ENCODE data around the gene SLC35A1. TPM values are rescaled to one million over a fixed set of nuclear protein-coding genes. Genes with fewer than 3 reads are reported as not detected.

Gene SLC35A1
- total RNA-seq, 2 donors from 2014 or later = 44.1 to 47.2 TPM

DNA sequence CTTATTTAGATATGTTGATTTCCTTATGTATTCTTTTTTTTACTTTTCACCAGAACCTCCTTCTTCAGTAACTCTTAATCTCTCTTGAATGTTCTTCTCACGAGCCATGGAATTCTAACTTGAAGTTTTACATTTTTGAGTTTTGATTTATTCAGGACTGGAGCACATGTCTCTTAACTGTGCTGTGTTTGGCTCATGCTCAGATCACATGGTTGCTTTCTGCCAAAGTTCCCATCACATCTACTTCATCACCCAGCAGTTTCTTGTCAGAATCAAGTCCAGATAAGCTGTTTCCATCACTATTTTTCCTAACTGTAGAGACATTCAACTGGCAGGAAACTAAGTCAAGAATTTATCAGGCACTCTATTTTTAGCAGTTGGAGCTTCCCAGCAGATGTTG is 31.7 kb downstream of the SLC35A1 start:
- ATAC-seq (no peak), DNase-seq (no peak)
- intact Hi-C loops (cut with DNase I, micrococcal nuclease) = no loop called here

- ATAC-seq = no peak
- intact Hi-C loops (cut with DNase I, micrococcal nuclease) = no loop called here
- no peak for DNase-seq
Observed at GRCh38 chr6:87514831-87515230, 42.1 kb downstream of the SLC35A1 start.

DNA sequence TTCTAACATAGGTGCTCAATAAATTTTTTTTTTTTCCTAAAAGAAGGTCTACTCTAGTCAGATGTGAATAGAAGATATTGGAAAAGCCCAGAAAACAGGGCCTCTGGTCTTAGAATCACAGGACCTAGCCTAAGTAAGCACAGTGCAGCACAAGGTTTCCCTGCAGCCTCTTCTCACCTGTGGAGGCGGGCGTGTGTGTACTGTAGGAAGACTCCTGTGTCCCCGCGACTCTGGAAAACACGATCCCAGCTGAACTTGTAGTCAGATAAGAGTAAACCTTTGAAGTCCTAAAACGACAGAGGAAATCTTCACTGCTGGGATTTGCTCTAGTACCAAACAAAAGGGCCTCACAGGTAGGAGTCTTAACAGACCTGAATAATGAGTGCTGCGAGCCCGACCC is 45.7 kb downstream of the SLC35A1 start:
- DNase-seq (no peak), ATAC-seq (no peak)
- intact Hi-C loops (cut with DNase I, micrococcal nuclease) = no loop called here

- ATAC-seq (no peak), DNase-seq (no peak)
- intact Hi-C loops (cut with DNase I, micrococcal nuclease) = no loop called here
Observed at GRCh38 chr6:87522686-87523085, 49.9 kb downstream of the SLC35A1 start.

- no peak for ATAC-seq
- no peak for DNase-seq
- intact Hi-C loops (cut with DNase I, micrococcal nuclease) = no loop called here
Observed at GRCh38 chr6:87529221-87529620, 56.4 kb downstream of the SLC35A1 start.

- intact Hi-C loops (cut with DNase I, micrococcal nuclease) = no loop called here
- ATAC-seq = no peak
- DNase-seq = no peak
Observed at GRCh38 chr6:87534377-87535047, 61.7 kb downstream of the SLC35A1 start.

DNA sequence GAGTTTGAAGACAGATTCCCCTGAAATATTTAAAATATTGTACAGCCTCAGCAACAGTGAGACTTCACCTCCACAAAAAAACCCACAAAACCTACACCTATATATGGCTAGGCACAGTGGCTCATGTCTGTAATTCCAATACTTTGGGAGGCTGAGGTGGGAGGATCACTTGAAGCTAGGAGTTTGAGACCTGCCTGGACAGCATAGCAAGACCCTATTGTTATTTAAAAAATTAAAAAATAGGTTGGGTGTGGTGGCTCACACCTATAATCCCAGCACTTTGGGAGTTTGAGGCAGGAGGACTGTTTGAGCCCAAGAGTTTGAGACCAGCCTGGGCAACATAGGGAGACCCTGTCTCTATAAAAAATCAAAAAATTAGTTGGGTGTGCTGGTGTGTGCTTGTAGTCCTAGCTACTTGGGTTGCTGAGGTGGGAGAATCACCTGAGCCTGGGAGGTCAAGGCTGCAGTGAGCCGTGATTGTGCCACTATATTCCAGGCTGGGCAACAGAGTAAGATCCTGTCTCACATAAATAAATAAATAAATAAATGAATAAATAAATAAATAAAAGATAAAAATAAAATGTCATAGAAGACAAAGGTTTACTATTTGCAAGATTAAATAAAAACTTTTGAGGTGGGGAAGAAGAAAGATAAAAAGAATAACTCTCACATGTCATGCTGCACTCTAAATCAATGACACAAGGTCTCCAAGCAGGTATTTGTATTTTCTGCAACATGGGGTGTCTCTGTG is 65.9 kb downstream of the SLC35A1 start:
- intact Hi-C loops (cut with DNase I, micrococcal nuclease) = no loop called here
- no peak for ATAC-seq
- DNase-seq = no peak

- ATAC-seq (no peak), DNase-seq (no peak)
- intact Hi-C loops (cut with DNase I, micrococcal nuclease) = no loop called here
Observed at GRCh38 chr6:87539554-87539953, 66.8 kb downstream of the SLC35A1 start.

DNA sequence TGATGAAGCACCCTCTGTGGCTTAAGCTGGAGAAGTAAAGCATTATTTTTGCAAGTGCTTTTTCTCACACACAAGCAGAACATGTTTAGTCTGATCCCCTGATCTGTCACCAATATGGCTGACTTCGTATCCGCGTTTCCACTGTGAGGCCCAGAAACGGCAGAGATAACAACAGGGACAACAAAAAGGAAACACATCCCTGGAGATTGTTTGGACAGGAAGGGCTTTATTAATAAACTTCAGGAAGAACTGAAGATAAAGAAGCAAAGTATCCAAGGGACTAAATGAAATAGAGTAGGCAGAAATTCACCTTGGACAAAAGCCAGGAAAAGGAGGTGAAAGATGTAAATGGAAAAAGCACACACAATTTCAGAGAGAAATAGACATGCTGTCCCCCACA is 67.8 kb downstream of the SLC35A1 start:
- ATAC-seq (no peak), DNase-seq (no peak)
- intact Hi-C loops (cut with DNase I, micrococcal nuclease) = no loop called here

GRCh38 chr6:87541041-87541440 is 68.3 kb downstream of the SLC35A1 start:
- DNase-seq (no peak), ATAC-seq (no peak)
- intact Hi-C loops (cut with DNase I, micrococcal nuclease) = no loop called here

DNA sequence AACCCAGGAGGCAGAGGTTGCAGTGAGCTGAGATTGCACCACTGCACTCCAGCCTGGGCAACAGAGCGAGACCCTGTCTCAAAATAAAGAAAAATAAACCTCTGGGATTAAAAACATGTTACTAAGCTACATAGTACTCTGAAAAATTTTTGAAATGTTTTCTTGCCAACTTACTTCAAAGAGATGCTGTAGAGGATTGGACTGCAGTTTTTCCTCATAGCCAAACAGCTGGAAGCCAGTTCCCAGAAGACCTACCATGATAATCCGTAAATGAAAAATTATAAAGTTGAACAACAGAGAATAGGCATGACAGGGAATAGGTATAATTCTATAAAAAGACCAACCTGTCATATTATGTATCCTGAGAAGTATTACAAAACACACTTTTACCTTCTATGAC is 69.0 kb downstream of the SLC35A1 start:
- ATAC-seq (no peak), DNase-seq (no peak)
- intact Hi-C loops (cut with DNase I, micrococcal nuclease) = no loop called here

DNA sequence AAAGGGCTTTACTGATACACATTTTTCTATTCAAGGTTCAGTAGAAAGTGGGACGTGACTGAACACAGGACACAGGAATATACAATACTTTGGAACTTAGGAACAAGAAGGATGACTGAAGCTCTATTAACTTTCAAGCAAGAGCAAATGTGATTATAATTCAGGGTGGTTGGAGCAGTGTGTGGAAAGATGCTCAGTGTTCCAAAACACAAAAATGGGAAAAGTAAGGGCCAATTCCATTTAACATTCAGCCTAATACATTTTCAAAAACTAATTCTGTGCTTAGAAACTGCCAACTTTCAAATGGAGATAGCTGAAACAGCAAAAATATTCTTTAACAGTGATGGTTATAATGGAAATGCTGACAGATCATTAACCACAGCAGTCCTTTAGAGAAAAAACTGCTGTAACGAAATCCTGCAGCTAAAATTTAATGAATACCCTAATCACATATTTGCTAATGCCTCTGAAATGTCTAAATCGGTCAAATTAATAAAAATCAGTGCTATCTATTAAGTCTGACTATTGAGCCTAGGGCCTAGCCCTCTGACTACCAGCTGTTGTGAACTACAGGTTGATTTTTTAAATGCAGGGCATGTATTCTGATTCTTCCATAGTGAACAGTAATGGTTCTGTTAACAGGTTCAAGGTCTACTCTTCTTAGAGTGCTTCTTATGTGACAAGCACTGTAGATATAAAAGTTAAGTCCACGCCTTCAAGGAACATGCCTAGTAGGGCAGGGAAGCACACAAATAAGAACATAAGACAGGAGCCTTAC is 71.1 kb downstream of the SLC35A1 start:
- DNase-seq (no peak), ATAC-seq (peak; percentile 86)
- intact Hi-C loops (cut with DNase I, micrococcal nuclease) = no loop called here

- intact Hi-C loops (cut with DNase I, micrococcal nuclease) = no loop called here
Observed at GRCh38 chr6:87544474-87544735, 71.6 kb downstream of the SLC35A1 start.

DNA sequence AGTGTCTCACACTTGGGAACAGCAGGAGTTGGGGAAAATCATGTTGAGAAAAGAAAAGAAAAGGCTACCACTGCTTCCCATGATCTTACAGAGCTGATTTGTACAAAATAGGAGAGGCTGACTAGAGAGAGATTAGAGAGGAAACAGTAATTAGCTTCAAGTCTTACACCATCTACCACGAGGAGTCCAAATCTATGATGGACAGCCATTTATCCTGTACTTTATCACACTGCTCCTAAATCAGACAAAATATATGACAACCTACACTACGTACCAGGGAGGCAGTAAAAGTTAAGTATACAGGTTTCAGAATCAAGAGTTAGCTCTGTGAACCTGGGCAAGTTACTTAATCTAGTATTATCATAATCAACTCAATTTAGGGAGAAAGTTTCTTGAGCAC is 79.0 kb downstream of the SLC35A1 start:
- intact Hi-C loops (cut with DNase I, micrococcal nuclease) = no loop called here
- ATAC-seq (no peak), DNase-seq (no peak)

More at GRCh38 chr6:87544474-87544735, 71.6 kb downstream of the SLC35A1 start:
- no peak for ATAC-seq
- no peak for DNase-seq

DNA sequence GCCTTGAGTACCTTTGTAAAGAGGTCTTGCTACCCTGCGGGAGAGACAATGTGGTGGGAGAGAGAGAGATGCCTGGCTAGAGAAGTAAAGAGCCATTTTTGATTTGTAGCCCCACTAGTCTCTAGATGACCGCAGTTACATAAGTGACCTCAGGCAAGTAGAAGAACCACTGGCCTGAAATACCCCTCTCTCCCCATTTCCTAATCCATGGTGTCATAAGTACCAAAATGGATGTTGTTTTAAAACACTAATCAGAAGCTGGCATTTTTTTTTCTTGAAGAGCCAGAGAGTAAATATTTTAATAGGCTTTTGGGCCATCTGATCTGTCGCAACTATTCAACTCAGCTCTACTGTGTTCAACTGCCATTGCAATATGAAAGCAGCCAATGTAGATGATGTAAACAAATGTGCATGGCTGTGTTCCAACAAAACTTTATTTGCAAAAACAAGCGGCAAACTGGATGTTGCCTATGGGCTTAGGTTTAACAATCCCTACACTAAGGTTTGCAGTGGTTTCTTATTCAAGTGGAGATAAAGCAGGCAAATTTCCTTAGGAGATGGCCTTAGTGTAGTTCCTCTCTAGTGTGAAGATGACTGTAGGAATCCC is 80.5 kb downstream of the SLC35A1 start:
- no peak for DNase-seq
- intact Hi-C loops (cut with DNase I, micrococcal nuclease) = no loop called here
- ATAC-seq = no peak

DNA sequence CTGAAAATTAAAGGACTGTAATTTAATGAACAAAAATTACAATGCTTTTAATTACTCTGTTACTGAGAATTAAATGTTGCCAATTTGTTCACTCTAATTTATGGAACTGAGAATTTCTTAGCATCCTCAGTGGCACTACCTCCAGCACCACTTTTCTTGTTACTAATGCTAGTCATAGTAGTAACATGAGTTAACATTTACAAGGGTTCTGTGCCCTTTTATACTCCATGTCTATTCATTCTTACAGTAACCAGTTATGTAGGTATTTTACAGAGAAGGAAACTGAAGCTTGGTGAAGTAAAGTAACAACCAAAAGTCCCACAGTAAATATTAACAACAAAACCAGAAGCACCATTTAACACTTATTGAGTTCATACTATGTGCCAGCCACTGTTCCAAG is 82.7 kb downstream of the SLC35A1 start:
- no peak for ATAC-seq
- intact Hi-C loops (cut with DNase I, micrococcal nuclease) = no loop called here
- DNase-seq = no peak

GRCh38 chr6:87558446-87558845 is 85.7 kb downstream of the SLC35A1 start:
- ATAC-seq = no peak
- intact Hi-C loops (cut with DNase I, micrococcal nuclease) = no loop called here
- DNase-seq = no peak

- intact Hi-C loops (cut with DNase I, micrococcal nuclease) = no loop called here
- no peak for ATAC-seq
- DNase-seq = no peak
Observed at GRCh38 chr6:87561017-87561416, 88.2 kb downstream of the SLC35A1 start.

All from left colon (tissue), 2 donors.